NCI-H146 (cell line): ENCODE data around the gene CCDC33.

ENCODE experiments used
- DNase-seq: peaks from one replicate; lab custom pipeline; 2025; lab: John Stamatoyannopoulos, UW

Gene CCDC33

GRCh38 chr15:74281147-74282133 is 45.3 kb downstream of the CCDC33 start:
- DNase-seq = no peak

DNA sequence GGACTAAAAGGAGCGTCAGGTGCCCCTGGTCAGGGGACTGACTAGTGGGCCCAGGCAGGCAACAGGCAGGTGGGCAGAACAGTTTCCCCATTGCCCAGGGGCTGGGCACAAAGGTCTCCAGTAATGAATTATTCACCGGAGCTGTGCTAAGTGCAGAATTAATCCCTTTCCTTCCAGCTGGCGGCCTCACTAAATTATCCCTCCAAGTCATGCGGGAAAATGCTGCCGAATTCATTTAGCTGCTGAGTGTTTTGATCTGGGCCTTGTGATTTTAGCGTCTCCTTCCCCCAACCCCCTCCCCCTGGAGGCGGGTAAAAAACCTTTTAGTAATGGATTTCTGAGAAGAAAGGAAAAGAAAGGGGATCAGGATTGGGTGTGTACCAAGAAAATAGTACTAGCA is 47.2 kb downstream of the CCDC33 start:
- no peak for DNase-seq

GRCh38 chr15:74289671-74290070 is 53.5 kb downstream of the CCDC33 start:
- no peak for DNase-seq

GRCh38 chr15:74290645-74291044 is 54.5 kb downstream of the CCDC33 start:
- no peak for DNase-seq

DNA sequence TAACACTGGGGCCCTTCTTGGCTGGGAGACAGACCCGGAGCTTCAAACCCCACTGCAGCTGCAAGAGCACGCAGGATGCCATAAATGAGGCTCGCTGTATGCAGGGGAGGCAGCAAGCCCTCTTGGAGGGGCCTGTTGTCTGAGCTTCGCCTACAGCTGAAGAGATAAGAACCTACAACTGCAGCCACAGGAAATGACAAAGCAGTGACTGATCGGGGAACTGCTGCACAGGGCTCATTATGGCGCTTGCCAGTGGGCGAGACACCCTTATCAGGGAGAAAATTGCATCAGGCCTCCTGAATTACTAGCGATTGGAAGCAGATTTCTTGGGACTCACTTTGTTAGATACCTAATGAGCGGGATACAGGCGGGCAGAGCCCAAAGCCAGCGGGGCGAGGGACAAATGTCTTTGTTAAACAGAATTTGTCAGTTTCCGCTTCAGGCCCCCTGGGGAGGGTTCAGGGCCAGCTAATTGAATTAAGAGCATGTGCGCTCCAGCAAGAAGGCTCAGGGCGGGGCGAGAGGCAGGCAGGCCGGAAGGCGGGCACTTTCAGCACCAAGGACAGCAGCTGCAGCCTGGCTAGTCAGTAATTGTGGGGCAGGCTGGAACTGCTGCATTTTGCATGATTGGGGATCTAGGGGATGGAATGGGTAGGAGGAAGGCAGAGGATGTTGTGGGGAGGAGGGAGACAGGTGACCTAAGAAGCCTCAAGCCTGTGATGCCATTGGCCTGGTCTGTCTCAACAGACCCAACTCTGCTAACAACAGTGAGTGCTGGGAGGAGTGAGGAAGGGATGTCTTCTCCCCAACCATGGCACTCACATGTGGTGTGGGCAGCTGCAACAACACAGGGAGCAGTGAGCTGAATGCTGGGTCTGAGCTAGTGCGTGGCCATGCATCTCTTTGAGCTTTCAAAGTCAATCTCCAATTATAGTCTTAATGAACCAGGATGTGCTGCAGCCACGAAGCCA is 55.3 kb downstream of the CCDC33 start:
- DNase-seq = peak; percentile 93

- no peak for DNase-seq
Measured at GRCh38 chr15:74293021-74293810, 57.1 kb downstream of the CCDC33 start.

DNA sequence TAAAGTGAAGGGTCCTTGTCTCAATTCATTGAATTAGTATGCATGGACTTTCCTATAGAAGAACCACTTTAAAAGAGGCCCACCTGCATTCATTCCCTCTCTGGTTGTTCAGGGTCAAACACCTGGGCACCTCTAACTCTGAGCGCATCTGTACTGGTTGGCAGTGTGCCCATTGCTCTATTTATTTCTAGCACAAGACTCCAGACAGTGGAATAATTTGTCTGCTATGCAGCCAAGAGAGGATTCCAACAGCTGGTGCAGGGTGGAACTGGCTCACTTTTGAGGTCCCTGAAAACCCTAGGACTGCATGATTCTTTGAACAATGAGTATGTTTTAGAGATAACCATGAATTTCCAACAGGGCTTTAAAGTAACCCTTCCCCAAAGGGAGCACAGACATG is 57.9 kb downstream of the CCDC33 start:
- DNase-seq = peak; percentile 21

GRCh38 chr15:74295800-74296199 is 59.7 kb downstream of the CCDC33 start:
- DNase-seq = peak; percentile 9

- DNase-seq = no peak
Measured at GRCh38 chr15:74297887-74298286, 61.8 kb downstream of the CCDC33 start.

GRCh38 chr15:74300057-74300795 is 64.1 kb downstream of the CCDC33 start:
- no peak for DNase-seq

- no peak for DNase-seq
Measured at GRCh38 chr15:74301583-74302361, 65.6 kb downstream of the CCDC33 start.

DNA sequence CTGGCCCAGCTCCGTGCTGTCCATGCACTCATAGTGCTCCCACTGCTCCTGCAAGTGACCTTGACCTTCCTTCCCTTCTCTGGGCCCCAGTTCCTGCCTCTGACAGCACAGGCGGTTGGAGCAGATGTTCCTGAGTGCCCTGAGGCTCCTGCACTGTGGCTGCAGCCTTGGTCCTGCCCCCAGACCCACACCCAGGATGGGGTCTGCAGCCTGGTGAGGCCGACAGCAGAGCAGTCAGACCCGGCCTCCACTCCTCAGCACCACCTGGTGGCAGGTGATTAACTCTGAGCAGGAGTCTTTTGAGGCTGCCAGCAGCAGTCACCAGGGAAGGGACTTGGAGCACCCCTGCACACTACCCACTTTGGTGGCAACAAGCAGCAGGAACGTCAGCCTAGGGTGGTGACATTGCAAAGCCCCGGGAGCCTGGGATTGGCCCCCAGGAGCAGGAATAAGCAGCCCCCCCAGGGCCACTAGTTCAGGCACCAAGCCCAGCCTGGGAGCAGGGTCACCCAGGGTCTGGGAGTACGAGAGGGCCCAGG is 66.8 kb downstream of the CCDC33 start:
- peak; percentile 64 for DNase-seq

DNA sequence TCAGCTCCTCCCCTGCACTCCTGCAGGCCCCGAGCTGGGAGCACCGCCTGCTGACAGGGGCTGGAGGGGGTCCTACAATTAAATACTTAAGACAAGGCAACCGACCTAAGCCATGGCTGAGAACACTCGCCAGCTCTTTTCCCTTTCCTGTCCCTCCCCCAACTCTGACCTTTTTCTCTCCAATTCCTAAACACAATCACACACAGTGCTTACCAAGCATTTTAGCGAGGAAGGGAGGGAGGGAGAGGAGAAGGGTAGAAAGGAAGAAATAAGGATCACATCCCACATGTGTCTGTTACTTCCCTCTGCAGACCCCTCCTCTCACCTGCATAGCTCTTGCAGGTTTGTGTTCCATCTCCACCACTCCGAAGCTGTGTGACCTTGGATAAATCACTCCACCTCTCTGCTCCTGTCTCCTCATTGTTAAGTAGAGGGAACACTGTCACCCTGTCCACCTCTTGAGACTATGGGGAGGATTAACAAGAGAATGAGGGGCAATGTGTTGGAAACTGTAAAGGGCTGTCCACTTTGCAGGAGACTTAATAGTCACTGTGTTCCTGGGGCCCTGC is 67.7 kb downstream of the CCDC33 start:
- DNase-seq = no peak

DNA sequence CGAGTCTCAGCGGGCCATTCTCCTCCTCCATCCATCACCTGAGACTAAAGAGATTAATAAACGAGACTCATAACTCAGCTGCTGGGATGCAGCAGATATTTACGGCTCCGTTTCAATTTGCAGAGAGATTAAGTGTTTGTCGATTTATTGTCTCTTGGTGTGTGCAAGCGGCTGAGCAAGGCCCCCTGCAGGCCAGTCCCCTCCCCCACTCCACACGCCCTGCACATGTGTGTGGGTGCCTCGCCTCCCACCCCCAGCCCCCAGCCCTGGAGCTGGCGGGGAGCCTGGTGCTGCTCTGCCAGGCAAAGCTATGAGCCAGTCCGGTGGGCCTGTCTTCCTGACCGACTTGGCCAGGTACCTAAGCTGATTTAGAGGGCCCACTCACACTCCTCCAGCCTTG is 68.3 kb downstream of the CCDC33 start:
- DNase-seq = no peak

GRCh38 chr15:74305687-74306086 is 69.6 kb downstream of the CCDC33 start:
- no peak for DNase-seq

- DNase-seq = no peak
Measured at GRCh38 chr15:74306781-74307217, 70.7 kb downstream of the CCDC33 start.

DNA sequence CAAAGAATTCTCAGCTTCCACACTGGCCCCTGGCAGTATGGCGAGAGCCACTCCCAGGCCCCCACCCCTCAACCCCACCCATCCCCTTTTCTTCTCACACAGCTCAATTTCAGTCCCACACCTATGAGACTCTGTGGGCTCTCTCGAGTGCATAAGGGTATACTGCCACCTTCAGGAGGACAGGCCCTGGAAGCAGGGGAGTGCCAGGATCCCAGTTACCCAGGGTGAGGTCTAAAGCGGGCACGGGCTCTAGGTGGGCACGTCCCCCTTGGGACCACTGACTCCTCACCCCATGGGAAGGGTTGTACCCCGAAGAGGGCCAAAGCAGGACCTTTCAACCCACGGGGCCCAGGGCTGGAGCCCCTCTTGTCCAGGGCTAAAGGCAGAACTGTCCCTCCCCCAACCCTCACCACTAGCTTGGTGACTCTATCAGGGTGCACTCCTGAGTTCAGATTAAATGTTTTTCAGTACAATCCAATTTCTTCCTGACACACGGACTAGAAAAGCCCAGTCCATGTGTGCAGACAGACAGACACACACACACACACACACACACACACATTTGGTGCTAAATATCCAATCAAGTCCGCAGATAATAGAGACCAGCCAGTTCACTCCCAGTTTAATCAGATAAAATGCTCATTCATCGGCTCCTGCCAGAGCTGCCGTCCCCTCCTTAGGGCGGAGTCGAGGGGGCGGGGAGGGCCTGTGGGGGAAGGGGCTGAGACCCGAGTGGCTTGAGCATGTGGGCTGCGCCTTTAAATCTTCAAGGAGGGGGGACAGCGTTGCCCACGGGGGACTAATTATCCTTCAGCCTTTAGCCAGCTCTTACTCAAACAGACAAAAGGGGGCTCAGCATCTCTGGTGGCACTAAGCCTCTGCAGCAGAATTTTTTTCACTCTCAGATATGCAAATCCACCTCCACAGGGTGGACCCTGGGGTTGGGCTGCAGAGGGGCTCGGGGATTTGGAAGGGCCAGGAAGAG is 72.0 kb downstream of the CCDC33 start:
- peak; percentile 77 for DNase-seq

DNA sequence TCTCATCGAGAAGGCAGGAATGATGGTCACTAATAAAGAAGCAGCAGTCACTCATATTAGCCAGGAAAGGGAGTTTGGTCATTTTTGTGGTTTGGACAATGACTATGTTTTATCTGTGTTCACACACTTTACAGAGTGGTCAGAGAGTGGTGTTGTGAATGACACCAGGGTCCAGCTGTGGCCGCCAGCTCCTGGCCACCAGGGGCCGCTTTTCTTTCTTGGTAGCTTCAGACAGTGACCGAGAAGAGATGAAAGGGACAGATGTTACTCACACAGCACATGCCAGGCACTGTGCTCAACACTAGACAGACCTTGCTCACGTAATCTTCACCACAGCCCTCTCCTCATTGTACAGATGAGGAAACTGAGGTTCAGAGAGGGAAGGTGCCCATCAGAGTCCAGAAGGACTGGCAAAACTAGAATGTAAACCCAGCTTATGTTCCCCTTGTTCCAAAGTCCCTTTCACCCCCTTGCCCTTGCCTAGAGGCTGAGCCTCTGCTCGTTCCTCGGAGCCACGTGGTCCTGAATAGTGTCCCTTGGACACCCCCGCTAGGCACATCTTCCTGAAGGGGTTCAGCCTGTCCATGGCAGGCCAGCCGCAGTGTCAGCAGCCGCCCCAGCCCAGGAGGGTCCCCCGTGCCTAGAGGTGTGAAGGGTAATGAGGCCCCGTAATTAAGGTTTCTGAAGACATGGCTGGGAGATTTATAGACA is 75.8 kb downstream of the CCDC33 start:
- peak; percentile 50 for DNase-seq
